ENCODE measurements around the gene BEST1. TPM values are rescaled to one million over a fixed set of nuclear protein-coding genes. Genes with fewer than 3 reads are reported as not detected.
"Not testable (repeated sequence)": the region's sequence is repeated elsewhere in the genome, so short reads cannot be mapped to it uniquely, and the experiment has no call there.

The BEST1 gene
- total RNA-seq, 1 experiment from 2014 or later: 50.6 TPM

DNA sequence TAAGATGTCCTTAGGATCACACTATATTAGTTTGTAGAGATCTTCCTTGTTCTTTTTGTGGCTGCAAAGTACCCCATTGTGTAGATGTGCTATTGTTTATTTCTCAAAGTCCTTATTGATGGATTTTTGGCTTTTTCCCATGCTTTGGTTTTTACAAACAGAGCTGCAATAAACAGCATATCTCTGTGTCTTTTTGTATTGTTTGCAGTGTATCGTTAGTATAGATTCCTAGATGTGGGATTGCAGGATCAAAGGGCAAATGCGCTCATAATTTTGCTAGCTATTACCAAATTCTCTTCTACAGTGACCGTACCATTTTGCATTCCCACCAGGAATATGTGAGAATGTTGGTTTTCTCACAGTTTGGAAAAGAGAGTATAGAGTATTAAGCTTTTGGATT is 44.8 kb downstream of the BEST1 start:
- DNase-seq (ENCODE audit: low read depth, low spot score): no peak
- in situ Hi-C loops (cut with HindIII; ENCODE audit: low pct_unique_long_range_greater_than_20kb, low sequenced_read_pairs): no loop called here

DNA sequence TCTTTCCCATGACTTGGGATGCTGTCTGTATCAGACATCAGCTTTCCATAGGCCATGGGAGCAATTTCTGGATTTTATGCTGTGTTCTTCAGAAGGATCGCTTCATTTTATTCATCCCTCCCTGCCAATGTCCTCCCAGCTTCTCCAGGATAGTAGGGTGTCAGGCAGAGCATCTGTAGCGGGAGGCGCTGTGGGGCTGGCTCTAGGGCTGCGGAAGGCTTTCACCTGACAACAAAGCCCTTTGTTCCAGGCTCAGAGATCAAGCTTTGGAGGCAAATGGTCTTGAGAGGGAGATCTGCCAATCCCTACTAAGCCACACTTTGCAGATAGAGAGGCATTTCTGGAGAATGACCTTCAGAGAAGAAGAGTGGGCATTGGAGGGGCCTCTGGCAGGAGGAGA is 46.8 kb downstream of the BEST1 start:
- in situ Hi-C loops (cut with HindIII; ENCODE audit: low pct_unique_long_range_greater_than_20kb, low sequenced_read_pairs): no loop called here
- DNase-seq (ENCODE audit: low read depth, low spot score): no peak

DNA sequence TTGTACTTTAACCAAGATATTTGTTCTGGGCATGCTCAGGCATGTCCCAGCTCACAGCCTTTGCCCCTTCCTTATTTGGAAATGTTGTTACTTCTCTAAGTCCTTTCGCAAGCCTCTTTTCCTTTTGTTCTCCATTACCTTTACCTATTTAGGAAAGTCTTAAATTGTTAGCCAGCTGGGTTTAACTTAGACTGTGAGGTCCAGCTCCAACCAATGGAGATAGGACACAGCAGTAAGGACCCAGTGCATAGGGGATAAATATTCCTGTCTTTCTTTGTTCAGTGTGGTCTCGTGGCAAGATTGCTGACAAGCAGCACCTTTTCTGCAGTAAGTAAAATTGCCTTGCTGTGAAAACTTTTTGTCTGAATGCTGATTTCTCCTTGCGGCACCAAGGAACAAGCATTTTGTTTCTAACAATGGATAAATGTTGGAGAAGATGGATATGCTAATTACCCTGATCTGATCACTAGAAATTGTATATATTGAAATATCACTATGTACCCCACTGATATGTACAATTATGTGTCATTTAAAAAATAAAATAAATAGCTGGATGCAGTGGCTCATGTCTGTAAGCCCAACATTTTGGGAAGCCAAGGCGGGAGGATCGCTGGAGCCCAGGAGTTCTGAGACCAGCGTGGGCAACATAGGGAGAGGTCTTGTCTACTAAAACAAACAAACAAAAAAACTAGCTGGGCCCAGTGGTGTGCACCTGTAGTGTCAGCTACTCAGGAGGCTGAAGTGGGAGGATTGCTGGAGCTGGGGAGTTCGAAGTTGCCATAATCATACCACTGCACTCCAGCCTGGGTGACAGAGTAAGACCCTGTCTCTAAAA is 49.2 kb downstream of the BEST1 start:
- DNase-seq (ENCODE audit: low read depth, low spot score): no peak
- in situ Hi-C loops (cut with HindIII; ENCODE audit: low pct_unique_long_range_greater_than_20kb, low sequenced_read_pairs): no loop called here

DNA sequence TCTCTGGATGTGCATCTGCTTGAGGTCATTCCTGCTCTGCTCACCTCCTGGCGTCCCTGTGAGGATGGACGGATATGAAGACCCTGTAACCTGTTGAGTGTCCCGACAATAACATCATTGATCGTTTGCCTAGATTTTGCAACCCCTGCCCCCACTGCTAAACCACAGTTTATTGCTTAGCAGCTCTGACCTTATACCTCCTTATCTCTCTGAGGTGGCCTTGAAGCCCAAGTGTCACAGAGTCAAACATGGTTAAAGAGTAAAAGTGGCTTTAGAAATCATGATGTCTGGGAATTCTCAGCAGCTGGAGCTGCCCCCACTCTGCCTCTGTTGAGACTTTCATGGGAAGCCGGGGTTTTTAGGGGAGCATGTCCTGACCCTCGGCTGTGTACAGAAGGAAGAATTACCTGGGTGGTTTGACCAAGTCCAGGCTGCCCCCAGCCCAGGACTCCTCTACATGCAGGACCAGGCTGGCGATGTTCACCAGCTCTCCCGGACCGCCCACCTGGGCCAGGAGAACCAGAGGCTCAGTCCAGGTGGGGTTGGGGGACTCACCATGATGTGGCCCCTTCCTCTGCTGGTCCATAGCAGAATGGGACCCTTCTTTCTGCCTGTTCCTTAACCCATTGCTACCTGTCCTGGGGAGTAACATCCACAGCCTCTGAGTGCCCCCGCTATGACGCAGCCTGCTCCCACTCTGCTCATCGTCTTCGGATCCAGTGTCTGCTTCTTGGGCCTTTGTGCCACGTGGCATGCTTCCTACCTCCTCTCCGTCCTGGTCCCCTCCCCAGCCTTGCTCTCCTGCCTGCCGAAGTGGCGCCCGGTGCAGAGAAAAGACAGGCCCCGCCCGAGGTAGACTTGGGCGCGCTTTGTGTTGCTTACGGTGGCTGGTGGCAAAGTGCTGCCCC is 50.6 kb downstream of the BEST1 start:
- no peak for DNase-seq (ENCODE audit: low read depth, low spot score)
- in situ Hi-C loops (cut with HindIII; ENCODE audit: low pct_unique_long_range_greater_than_20kb, low sequenced_read_pairs): no loop called here

DNA sequence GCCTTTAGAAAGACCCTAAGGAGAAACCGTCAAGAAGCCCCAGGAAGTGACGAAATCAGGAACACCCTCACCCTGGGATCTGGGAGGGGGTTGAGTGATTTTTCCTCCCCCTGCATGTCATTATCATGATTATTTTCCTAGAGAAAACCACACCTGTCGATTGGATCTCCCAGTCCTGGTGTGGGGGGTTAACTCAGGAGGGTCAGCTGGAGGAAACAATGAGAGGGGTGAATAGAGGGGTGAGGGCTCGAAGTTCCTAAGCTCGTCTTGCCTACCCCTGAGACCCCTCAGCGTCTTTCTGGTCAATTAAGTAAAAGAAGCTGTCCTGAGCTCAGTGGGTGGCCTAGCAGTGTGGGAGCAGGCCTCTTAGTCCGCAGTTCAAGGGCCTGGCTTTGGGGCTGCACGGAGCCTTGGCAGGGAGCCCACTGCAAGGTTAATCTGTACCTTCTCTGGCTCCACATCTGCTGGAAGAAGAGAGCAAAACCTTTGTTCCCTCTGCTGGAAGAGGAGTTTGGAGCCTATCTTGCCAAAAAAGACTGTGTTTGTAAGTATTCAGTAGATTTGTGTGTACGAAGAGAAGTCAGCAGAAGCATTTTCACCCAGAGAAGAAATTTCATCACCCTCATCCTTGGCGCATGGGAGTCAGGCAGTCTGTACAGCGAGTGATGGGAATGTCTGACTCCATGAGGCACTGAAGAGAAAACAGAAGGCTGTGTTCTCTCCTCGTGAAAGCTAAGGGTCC is 51.5 kb downstream of the BEST1 start:
- no peak for DNase-seq (ENCODE audit: low read depth, low spot score)
- in situ Hi-C loops (cut with HindIII; ENCODE audit: low pct_unique_long_range_greater_than_20kb, low sequenced_read_pairs): no loop called here

DNA sequence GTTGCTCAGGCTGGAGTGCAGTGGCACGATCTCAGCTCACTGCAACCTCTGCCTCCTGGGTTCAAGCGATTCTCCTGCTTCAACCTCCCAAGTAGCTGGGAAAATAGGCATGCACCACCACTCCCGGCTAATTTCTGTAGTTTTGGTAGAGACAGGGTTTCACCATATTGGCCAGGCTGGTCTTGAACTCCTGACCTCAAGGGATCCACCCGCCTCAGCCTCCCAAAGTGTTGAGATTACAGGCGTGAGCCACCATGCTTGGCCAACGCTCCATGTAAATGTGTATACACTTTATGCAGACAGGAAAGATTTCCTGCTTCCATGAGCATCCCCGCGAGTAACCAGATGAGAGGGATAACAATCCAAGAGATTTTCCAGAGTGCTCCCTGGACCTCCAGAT is 52.1 kb downstream of the BEST1 start:
- DNase-seq (ENCODE audit: low read depth, low spot score); in situ Hi-C loops (cut with HindIII; ENCODE audit: low pct_unique_long_range_greater_than_20kb, low sequenced_read_pairs): not testable (repeated sequence)

DNA sequence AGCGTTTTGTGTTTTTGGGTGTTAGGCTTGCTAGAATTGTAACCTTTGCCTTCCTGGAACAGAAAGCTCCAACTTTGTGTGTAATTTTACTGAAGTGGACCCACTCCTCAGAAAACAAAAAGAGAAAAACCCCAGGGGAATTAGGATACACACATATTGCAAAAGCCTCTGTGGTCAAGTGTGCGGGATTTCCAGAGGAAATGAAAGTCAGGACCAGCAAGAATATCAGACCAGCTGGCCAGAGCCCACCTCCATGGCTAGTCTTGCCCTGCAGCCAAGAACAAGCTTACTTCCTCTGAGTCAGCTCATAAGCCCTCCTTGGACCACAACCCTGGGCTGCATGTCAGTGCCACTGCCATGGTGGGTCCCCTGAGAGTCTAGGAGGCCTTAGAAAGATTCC is 54.3 kb downstream of the BEST1 start:
- DNase-seq (ENCODE audit: low read depth, low spot score): no peak
- in situ Hi-C loops (cut with HindIII; ENCODE audit: low pct_unique_long_range_greater_than_20kb, low sequenced_read_pairs): no loop called here

DNA sequence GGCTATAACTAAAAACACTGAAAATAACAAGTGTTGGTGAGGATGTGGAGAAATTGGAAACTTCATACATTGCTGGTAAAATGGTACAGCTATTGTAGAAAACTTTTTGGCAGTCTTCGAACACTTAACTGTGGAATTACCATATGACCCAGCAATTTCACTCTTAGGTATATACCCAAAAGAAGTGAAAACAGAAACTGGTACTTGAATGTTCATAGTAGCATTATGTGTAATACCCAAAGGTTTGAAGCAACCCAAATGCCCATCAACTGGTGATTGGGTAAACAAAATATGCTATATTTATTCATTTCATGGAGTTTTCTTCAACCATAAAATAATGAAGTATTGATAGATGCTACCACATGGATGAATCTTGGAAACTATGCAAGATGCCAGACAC is 58.0 kb downstream of the BEST1 start:
- DNase-seq (ENCODE audit: low read depth, low spot score): no peak
- in situ Hi-C loops (cut with HindIII; ENCODE audit: low pct_unique_long_range_greater_than_20kb, low sequenced_read_pairs): no loop called here

DNA sequence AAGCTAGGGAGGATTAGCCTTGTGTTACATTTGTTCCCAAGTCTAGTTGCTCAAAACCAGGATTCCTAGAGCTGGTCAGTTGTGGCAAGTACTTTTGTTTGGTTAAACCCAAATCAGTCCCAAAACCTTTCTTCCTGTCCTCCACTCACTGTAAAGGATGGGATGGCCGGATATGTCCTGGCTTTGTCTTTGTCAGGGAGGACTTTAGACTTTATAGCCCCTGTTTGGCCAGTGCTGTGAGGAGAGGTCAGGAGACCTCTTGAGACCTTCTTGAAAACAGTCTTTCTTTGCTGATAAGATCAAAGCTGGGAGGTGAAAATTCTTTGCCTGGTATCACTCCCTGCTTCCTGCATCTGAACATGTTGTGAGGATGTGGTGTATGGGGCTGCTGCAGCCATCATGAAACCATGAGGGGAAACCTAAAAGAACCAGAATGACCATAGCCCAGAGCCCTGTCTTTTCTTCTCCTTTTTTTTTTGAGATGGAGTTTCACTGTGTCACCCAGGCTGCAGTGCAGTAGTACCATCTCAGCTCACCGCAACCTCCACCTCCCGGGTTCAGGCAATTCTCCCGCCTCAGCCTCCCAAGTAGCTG is 60.9 kb downstream of the BEST1 start:
- in situ Hi-C loops (cut with HindIII; ENCODE audit: low pct_unique_long_range_greater_than_20kb, low sequenced_read_pairs): no loop called here
- no peak for DNase-seq (ENCODE audit: low read depth, low spot score)

DNA sequence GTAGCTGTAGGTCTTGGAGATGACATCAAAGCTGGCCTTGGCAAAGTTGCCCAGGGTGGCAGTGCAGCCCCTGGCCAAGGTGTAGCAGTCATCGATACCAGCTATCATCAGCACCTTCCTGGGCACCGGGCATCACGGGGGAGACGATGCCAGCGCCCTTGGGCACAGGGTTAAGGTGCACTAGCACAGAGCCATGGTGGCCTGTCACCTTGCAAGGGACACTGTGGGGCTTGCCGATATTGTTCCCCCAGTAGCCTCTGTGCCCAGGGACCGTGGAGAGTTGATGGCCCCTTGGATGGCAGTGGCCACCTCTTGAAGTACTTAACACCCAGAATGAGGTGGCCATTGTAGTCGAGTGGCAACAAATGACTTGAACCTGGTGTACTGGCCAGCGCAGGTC is 61.7 kb downstream of the BEST1 start:
- DNase-seq (ENCODE audit: low read depth, low spot score): no peak
- in situ Hi-C loops (cut with HindIII; ENCODE audit: low pct_unique_long_range_greater_than_20kb, low sequenced_read_pairs): no loop called here

DNA sequence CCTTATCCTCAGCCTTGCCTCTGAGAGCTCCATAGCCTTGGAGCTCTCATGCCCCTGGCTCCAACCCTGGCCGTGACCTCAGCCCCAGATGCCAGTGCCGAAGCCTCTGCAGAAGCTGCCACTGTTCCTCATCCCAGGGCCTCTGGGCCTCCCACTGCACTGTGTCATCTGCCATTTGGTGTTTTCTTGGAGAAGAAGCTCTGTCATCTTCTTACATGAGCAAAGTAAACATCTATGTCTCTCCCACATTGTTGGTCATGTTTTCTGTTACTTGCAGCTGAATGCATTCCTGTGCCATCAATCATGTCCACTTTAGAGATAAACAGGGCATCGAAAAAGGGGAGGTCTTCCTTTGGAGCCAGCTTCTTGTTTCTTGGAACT is 62.3 kb downstream of the BEST1 start:
- in situ Hi-C loops (cut with HindIII; ENCODE audit: low pct_unique_long_range_greater_than_20kb, low sequenced_read_pairs): no loop called here
- DNase-seq (ENCODE audit: low read depth, low spot score): no peak

DNA sequence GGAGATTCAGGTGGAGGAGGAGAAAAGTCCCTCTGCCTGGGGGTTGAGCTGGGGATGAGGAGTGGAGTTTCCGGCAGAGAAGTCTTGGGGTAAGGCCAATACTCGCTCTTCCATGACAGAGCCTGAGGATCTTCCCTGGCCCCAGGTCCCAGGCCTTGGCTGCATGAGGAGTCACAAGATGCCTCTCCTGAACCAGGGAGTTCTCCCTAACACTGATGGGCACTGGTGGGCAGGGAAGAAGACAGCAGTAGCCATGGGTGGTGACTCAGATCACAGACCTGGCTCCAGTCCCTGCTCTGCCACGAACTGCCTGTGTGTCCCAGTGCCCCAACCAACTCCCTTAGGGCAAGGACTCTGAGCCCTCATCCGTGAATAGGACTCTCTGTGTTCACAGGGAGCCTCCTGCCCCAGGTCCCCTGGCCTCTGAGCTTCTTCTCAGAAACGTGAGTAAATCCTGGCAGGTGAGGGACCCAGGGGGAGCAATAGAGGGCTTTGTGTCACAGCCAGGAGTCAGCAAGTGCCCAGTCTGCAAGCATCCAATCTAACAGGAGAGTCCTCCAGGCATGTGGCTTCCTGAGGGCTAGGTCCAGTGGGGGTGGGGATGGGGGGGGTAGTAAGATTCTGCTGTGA is 62.8 kb downstream of the BEST1 start:
- DNase-seq (ENCODE audit: low read depth, low spot score): no peak
- in situ Hi-C loops (cut with HindIII; ENCODE audit: low pct_unique_long_range_greater_than_20kb, low sequenced_read_pairs): no loop called here

Small RNA genes within 50 kb of the gene (small RNA-seq; reads per million reads assigned to genes)
- gene RNU6-1243P: 0 reads per million in 2 experiments

Other genes with a start within 250 kb of the BEST1 start
- gene MYRF, start 197.7 kb upstream of the BEST1 start, total RNA-seq (2014; rRNA removed; shearing (Covaris generic)): 1.7 and 2.2 TPM in 2 replicates
- 142 and 172 TPM in 2 replicates for gene TMEM258, start 157.8 kb upstream of the BEST1 start, total RNA-seq (2014; rRNA removed; shearing (Covaris generic))
- gene FEN1, start 157.4 kb upstream of the BEST1 start, total RNA-seq (2014; rRNA removed; shearing (Covaris generic)): 65.4 and 65.8 TPM in 2 replicates
- gene FADS1, start 133.3 kb upstream of the BEST1 start, total RNA-seq (2014; rRNA removed; shearing (Covaris generic)): 39.4 and 45.9 TPM in 2 replicates
- 0.45 and 0.56 TPM in 2 replicates for gene FADS2, start 122.1 kb upstream of the BEST1 start, total RNA-seq (2014; rRNA removed; shearing (Covaris generic))
- 26.6 and 28.6 TPM in 2 replicates for gene FADS3, start 58.8 kb upstream of the BEST1 start, total RNA-seq (2014; rRNA removed; shearing (Covaris generic))
- 6.1 and 6.8 TPM in 2 replicates for gene RAB3IL1, start 32.8 kb upstream of the BEST1 start, total RNA-seq (2014; rRNA removed; shearing (Covaris generic))
- 1,001 and 1,103 TPM in 2 replicates for gene FTH1, start 17.3 kb downstream of the BEST1 start, total RNA-seq (2014; rRNA removed; shearing (Covaris generic))
- 54.5 and 61.8 TPM in 2 replicates for gene INCENP, start 173.7 kb downstream of the BEST1 start, total RNA-seq (2014; rRNA removed; shearing (Covaris generic))
- gene SCGB1D1, start 239.9 kb downstream of the BEST1 start, total RNA-seq (2014; rRNA removed; shearing (Covaris generic)): not detected in 2 replicates